Stomach (tissue), 9 donors: ENCODE results near the gene PRKCI. TPM values are rescaled to one million over a fixed set of nuclear protein-coding genes. Genes with fewer than 3 reads are reported as not detected.

ENCODE experiments used
- DNase-seq, 2 donors: peaks; one replicate each; pipeline versions ENCODE4 v3.0.0 to v3.0.0-alpha.2; 2013 to 2019
- H3K27ac ChIP-seq, 5 donors: fragments of 200-600 bp in 4 of 5; sonication (generic) in 4 of 5; one replicate each; pipeline ENCODE4 v1.5.1; 2013 to 2019; ENCODE audit warnings: mild to moderate bottlenecking in 1 of 5, moderate library complexity in 1 of 5
- H3K27me3 ChIP-seq, 3 donors: fragments of 200-600 bp; sonication (generic); one replicate each; pipeline ENCODE4 v1.5.1; 2017 to 2019; ENCODE audit warnings: mixed run types in 1 of 3
- H3K36me3 ChIP-seq, 4 donors: fragments of 200-600 bp; sonication (generic); 1 replicate in 3 of 4; 2 replicates in 1 of 4; pipeline ENCODE4 v1.5.1; 2016 to 2019
- H3K4me1 ChIP-seq, 4 donors: fragments of 200-600 bp; sonication (generic); one replicate each; pipeline ENCODE4 v1.5.1; 2016 to 2019
- H3K4me3 ChIP-seq, 4 donors: fragments of 200-600 bp; sonication (generic) in 3 of 4; one replicate each; pipeline ENCODE4 v1.5.1; 2016 to 2019; ENCODE audit warnings: mild to moderate bottlenecking in 1 of 4
- H3K9me3 ChIP-seq, 4 donors: fragments of 200-600 bp; sonication (generic); one replicate each; pipeline ENCODE4 v1.5.1; 2016 to 2019
- EP300 ChIP-seq: sonication (generic); formaldehyde crosslinking; IDR thresholded peaks from one replicate; pipeline ENCODE4 v1.6.1; 2017; ENCODE audit warnings: antibody characterized with exemption
- POLR2A ChIP-seq, 4 donors: fragments of 450-650 bp; IDR thresholded peaks; one replicate each; pipeline ENCODE4 v1.6.1; 2016; ENCODE audit warnings: antibody characterized with exemption in 4 of 4, control low read depth in 2 of 4, mild to moderate bottlenecking in 1 of 4, moderate library complexity in 1 of 4
- POLR2AphosphoS5 ChIP-seq, 3 donors: sonication (generic); formaldehyde crosslinking; IDR thresholded peaks; one replicate each; pipeline ENCODE4 v1.6.1; 2016; ENCODE audit warnings: antibody characterized with exemption in 3 of 3
- WGBS, 5 donors: extraction: QIAGEN DNeasy Blood & Tissue Kit in 3 of 5; methylation state at CpG; one replicate each; pipeline versions ENCODE4 v1.1.5 to v1.1.7; 2013 to 2018; 5-methylcytosine and 5-hydroxymethylcytosine counted together
- intact Hi-C: fragments of 100-400 bp; cut with DNase I; formaldehyde crosslinking; loops from one replicate; pipeline ENCODE4 v1.15.1; 2023; ENCODE audit warnings: low total_unique reads
- polyA plus RNA-seq, 3 donors: library from polyadenylated mRNA; stranded (reverse); fragments of 200-250 nt; gene quantifications; one replicate each; pipeline ENCODE4 v1.2.3, GENCODE V29; 2013
- total RNA-seq, 5 donors: library from RNA; depleted of rRNA; stranded (reverse); fragments of >200 nt; gene quantifications; one replicate each; pipeline versions ENCODE4 v1.1.0 to v1.2.3, GENCODE V29; 2014 to 2016
- TF ChIP-seq, protein P1 (sequence below), 7 experiments: fragments of 450-650 bp in 4 of 7; fragments of 200-600 bp in 3 of 7; sonication (generic) in 3 of 7; IDR thresholded peaks; one replicate each; pipeline ENCODE4 v1.5.1; 2016 to 2019; ENCODE audit warnings: antibody characterized with exemption in 7 of 7, control low read depth in 2 of 7, mild to moderate bottlenecking in 1 of 7
- donor health status: healthy with polysubstance abuse.
- donor health status: Bipolar disorder and iron deficiency.
- donor health status: healthy.

PRKCI gene
- total and polyA plus RNA-seq, 8 donors = 15.5 to 141 (median 29.8) TPM

DNA sequence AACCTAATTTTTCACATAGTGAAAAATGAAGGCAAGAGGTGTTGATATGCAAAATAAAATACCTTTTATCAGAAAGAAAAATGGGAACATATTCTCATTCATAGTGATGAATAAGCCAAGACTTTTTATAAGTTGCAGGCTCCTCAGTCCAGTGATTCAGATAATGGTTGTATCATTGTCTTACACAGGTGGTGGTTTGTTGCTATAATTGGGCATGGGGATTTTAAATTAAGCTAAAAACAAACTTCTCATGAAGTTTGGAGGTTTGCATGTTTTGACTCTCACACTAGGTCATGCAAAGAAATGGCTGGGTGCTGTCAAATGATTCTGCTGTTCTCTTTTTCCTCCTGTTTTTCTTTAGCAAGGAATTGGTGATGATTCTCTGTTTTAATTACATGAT lies 74.5 kb downstream of the PRKCI start:
- Histone ChIP-seq H3K4me3 (no peak overlapping the region), H3K9me3 (no peaks in the 10 kb centered on the region), H3K27ac (no peak overlapping the region), H3K36me3 (peaks cover 11 to 95% (median 92%) of the 10 kb centered on the region in 4 donors), H3K27me3 (no peaks in the 10 kb centered on the region), H3K4me1 (peaks cover 0 to 8% (median 0%) of the 10 kb centered on the region in 4 donors)
- TF ChIP-seq EP300 (no peak), POLR2A (IDR thresholded peaks at IDR 0.05) (no peak), POLR2AphosphoS5 (IDR thresholded peaks at IDR 0.05) (no peak)
- TF ChIP-seq, protein P1, sequence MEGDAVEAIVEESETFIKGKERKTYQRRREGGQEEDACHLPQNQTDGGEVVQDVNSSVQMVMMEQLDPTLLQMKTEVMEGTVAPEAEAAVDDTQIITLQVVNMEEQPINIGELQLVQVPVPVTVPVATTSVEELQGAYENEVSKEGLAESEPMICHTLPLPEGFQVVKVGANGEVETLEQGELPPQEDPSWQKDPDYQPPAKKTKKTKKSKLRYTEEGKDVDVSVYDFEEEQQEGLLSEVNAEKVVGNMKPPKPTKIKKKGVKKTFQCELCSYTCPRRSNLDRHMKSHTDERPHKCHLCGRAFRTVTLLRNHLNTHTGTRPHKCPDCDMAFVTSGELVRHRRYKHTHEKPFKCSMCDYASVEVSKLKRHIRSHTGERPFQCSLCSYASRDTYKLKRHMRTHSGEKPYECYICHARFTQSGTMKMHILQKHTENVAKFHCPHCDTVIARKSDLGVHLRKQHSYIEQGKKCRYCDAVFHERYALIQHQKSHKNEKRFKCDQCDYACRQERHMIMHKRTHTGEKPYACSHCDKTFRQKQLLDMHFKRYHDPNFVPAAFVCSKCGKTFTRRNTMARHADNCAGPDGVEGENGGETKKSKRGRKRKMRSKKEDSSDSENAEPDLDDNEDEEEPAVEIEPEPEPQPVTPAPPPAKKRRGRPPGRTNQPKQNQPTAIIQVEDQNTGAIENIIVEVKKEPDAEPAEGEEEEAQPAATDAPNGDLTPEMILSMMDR (IDR thresholded peaks at IDR 0.05) = no peak
- intact Hi-C loops = no loop called here
- no peak for DNase-seq

DNA sequence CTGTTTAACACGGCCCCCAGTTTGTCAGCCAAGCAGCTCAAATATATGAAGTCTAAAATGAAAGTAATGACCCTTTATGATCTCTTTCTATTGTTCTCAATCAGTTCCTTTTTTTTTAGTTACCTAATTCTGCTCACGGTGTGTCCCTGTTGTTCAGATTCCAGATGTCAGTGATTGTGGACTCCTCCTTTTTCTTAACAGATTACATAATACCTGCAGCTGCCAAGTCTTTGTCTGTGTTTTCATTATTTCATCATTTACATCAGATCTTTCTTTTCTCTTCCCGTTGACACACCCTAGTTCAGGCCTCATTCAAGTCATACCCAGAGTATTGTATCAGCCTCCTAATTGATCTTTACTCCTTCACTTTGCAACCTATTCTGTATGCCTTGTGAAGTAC lies 79.2 kb downstream of the PRKCI start:
- 34 to 53% (median 42%) methylated on average over 3 of the region's 3 CpGs for WGBS, 5 donors
- Histone ChIP-seq H3K4me3 (no peak overlapping the region), H3K9me3 (no peaks in the 10 kb centered on the region), H3K36me3 (peaks cover 6 to 81% (median 67%) of the 10 kb centered on the region in 4 donors), H3K27me3 (no peaks in the 10 kb centered on the region), H3K27ac (peak overlapping the region in 2 of 5 donors; percentile 5 to 7), H3K4me1 (peaks cover 0 to 12% (median 0%) of the 10 kb centered on the region in 4 donors)
- intact Hi-C loops = no loop called here
- DNase-seq = no peak
- TF ChIP-seq POLR2A (IDR thresholded peaks at IDR 0.05) = no peak

DNA sequence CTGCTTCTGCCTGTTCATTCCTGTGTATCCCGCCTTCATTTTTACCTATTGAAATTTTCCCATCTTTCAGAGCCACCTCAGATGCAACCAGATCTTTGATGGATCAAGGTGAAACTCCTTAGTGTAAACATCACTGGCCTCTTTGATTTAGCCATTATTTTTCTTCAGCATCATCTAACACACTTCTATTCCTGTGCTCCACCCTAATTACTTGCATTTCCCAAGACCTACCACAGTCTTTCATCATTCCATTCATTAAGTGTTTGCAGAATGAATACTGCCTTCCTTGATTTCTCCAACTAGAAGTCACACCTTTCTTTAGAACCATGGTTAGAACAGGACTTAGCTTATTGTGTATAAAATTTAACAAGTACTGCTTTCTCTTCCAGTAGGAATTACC lies 79.8 kb downstream of the PRKCI start:
- H3K9me3 ChIP-seq = no peaks in the 10 kb centered on the region
- DNase-seq = no peak
- intact Hi-C loops = no loop called here
- H3K4me1 ChIP-seq = peaks cover 0 to 12% (median 0%) of the 10 kb centered on the region in 4 donors
- peaks cover 6 to 76% (median 63%) of the 10 kb centered on the region in 4 donors for H3K36me3 ChIP-seq
- no peak overlapping the region for H3K27ac ChIP-seq
- H3K27me3 ChIP-seq = no peaks in the 10 kb centered on the region
- TF ChIP-seq, protein P1 (IDR thresholded peaks at IDR 0.05) = no peak
- no peak for TF ChIP-seq EP300
- TF ChIP-seq POLR2AphosphoS5 (IDR thresholded peaks at IDR 0.05) = no peak
- TF ChIP-seq POLR2A (IDR thresholded peaks at IDR 0.05) = no peak
- no peak overlapping the region for H3K4me3 ChIP-seq
- 94 to 100% (median 98%) methylated on average over 1 of the region's 1 CpG for WGBS, 5 donors

DNA sequence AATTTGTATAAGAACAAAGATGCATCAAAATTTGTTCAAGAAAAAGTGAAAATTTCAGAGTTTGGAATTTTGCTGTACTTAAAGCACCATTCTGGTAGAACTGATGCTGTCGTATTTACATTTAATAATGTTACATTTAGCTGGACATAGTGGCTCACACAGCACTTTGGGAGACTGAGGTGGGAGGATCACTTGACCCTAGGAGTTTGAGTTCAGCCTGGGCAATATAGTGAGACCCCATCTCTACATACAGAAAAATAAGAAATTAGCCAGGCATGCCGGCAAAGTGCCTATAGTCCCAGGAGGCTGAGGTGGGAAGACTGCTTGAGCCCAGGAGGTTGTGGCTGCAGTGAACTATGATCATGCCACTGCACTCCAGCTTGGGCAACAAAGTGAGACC lies 83.8 kb downstream of the PRKCI start:
- Histone ChIP-seq H3K36me3 (peaks cover 0 to 36% (median 24%) of the 10 kb centered on the region in 4 donors), H3K4me1 (peaks cover 0 to 26% (median 14%) of the 10 kb centered on the region in 4 donors), H3K9me3 (no peaks in the 10 kb centered on the region), H3K27ac (no peak overlapping the region), H3K4me3 (no peak overlapping the region), H3K27me3 (no peaks in the 10 kb centered on the region)
- no peak for TF ChIP-seq EP300
- TF ChIP-seq, protein P1 (IDR thresholded peaks at IDR 0.05) = no peak
- TF ChIP-seq POLR2A (IDR thresholded peaks at IDR 0.05) = no peak
- TF ChIP-seq POLR2AphosphoS5 (IDR thresholded peaks at IDR 0.05) = no peak
- DNase-seq = no peak
- 93 to 100% (median 97%) methylated on average over 2 of the region's 2 CpGs for WGBS, 5 donors
- intact Hi-C loops = no loop called here

DNA sequence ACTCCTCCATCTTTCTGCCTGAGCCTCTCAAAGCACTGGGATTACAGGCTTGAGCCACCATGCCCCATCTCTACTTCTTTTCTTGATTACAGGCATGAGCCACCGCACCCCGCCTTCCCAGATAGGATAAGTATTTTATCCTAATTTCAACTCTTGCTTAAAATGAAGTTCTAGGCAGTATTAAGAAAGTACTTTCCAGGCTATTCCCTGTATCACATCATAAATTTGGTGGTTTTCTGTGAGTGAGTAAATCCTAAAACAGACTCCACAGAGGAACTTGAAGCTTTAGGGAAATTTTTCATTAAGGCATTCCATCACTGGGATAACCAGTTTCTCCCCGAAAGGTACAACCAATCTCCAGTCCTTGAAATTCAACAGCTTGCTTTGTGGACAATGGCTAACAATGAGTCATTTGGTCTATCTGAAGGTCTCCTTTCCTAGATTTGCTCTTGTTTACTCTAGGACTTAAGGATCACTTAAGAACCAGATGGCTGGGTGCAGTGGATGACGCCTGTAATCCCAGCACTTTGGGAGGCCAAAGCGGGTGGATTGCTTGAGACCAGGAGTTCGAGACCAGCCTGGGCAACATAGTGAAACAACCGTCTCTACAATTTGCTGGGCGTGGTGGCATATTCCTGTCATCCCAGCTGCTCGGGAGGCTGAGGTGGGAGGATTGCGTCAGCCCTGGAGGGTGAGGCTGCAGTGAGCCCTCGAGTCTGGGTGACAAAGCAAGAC lies 85.6 kb downstream of the PRKCI start:
- 35 to 60% (median 56%) methylated on average over 11 of the region's 11 CpGs for WGBS, 5 donors
- no peaks in the 10 kb centered on the region for H3K9me3 ChIP-seq
- H3K36me3 ChIP-seq = peaks cover 0 to 18% (median 9%) of the 10 kb centered on the region in 4 donors
- DNase-seq = peak; percentile 57 to 86
- TF ChIP-seq POLR2AphosphoS5 (IDR thresholded peaks at IDR 0.05) = peak in 2 of 3 donors; percentile 68 to 89
- TF ChIP-seq POLR2A (IDR thresholded peaks at IDR 0.05) = no peak
- peaks cover 0 to 21% (median 13%) of the 10 kb centered on the region in 4 donors for H3K4me1 ChIP-seq
- H3K4me3 ChIP-seq = no peak overlapping the region
- peak overlapping the region; percentile 21 to 68 (median 64) for H3K27ac ChIP-seq
- H3K27me3 ChIP-seq = no peaks in the 10 kb centered on the region
- intact Hi-C loops = no loop called here
